GM18861 (cell line): Measurements from ENCODE around the gene UCP3.
"Not testable (repeated sequence)": the region's sequence is repeated elsewhere in the genome, so short reads cannot be mapped to it uniquely, and the experiment has no call there.

Experiments
- ATAC-seq: cut with Tn5 transposase; IDR thresholded peaks from one replicate; pipeline ENCODE4 v1.9.1; 2021; ENCODE audit not compliant: unreplicated experiment

The UCP3 gene

GRCh38 chr11:74001822-74002286 is 7.0 kb downstream of the UCP3 start:
- no peak for ATAC-seq

GRCh38 chr11:74000307-74001133 is 8.4 kb downstream of the UCP3 start:
- no peak for ATAC-seq

GRCh38 chr11:73999581-74000306 is 9.1 kb downstream of the UCP3 start:
- no peak for ATAC-seq

DNA sequence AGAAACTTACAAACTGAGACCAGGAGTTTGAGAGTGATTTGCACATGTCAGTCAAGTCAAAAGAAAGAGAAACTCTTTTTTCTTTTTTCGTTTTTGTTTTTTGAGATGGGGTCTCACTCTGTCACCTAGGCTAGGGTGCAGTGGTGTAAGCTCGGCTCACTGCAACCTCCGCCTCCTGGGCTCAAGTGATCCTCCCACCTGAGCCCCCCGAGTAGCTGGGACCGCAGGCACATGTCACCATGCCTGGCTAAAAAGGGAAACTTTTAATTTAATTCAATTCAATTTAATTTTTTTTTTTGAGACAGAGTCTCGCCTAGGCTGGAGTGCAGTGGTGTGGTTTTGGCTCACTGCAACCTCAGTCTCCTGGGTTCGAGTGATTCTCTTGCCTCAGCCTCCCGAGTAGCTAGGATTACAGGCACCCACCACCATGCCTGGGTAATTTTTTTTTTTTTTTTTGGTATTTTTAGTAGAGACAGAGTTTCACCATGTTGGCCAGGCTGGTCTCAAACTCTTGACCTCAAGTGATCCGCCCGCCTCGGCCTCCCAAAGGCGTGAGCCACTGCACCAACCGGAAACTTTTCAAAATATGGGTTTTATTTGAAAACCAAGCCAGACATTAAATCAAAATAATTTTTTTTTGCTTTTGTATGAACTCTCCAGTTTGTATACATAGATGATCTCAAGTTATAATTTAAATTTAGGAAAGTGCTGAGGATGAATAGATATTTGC is 9.9 kb downstream of the UCP3 start:
- no peak for ATAC-seq

DNA sequence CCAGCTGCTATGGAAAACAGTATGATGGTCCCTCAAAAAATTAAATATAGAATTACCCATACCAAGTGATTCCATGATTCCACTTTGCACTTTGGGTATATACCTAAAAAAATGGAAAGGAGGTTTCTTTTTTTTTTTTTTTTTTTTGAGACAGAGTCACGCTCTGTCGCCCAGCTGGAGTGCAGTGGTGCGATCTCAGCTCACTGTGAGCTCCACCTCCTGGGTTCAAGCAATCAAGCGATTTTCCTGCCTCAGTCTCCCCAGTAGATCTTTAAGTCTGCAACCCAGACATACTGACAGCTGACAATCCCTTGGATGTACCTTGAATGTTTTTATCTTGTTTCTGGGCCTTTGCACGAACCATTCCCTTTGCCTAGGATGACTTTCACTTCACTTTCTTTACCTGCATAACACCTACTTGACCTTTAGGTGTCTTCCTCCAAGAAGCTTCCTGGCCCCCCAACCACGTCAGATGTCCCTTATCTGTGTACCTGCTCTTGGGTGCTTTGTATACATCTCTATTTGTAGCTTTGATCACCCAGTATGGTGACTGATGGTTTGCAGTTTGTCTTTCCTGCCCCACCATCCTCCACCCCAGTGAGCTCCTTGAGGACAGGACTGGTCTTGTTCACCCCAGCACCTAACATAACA is 11.6 kb downstream of the UCP3 start:
- no peak for ATAC-seq

GRCh38 chr11:73996161-73996747 is 12.6 kb downstream of the UCP3 start:
- ATAC-seq, result no peak

DNA sequence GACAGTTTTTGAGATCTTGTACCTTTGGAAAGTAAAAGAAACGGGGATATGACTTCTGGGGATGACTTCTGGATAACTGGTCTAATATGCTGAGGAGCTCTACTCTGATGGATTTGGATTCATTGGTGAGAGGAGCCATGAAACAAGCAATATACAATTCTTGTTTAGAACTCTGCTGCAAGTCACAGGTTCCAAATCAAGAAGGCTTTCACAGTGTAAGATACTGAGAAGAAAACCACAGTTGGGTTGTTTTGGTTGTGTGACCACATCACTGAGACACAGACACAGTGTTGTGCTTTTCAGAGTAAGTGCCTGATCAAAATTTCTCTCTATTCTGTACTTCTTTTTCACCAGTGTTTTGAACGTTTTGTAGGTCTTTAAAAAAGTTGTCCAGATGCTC is 13.2 kb downstream of the UCP3 start:
- ATAC-seq, result peak; percentile 45

DNA sequence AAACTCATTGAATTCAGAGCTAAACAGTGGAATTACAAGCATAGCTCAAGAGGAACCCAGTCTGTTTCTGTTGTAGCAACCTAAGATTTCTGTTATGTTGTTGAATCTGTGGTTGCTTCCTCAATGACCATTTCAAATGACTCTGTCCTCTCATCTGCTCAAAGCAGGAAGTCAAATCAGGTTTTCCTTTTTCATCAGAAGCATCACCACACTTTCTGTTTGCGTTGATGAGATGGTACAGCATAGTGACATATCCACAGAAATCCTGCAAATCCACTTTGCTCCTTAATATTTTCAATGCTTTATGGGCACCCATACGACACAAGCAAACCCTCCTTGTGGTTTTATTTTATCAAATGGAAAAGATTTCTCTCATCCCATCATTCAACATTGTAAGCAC is 13.6 kb downstream of the UCP3 start:
- peak; percentile 44 for ATAC-seq

- peak; percentile 31 for ATAC-seq
Measured at GRCh38 chr11:73991471-73992006, 17.3 kb downstream of the UCP3 start.

DNA sequence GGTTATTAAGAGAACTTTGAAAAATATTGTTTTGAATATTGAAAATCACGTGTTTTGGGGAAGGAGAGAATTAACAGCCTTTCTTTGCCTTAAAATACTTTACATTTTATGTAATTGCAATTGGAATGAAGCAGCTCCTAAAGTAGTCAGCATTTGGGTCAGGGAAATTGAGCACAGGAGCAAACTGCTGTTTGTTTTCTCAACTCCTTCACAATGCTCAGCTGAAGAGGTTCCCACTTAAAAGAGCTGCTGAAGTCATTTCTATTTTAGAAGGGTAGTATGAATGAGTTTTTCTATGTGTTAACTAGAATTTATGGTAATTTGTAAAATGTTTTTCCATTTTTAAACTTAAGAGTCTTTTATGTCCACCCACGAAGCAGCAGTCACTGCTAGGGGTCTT is 18.2 kb downstream of the UCP3 start:
- ATAC-seq, result no peak

- ATAC-seq, result no peak
Measured at GRCh38 chr11:73989156-73989555, 19.7 kb downstream of the UCP3 start.

DNA sequence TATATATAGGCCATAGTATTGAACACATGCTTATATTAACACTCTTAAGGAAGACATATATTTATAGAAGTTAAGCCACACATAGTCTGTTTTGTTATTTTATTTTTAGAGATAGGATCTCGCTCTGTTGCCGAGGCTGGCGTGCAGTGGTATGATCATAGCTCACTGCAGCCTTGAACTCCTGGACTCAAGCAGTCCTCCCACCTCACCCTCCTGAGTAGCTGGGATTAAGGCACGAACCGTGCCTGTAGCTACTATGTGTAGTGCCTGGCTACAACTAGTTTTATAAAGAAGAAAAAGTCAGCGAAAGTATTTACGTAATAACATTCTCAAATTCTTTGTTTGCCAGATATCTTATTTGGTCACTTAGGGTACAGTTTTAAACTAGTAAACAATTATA is 20.7 kb downstream of the UCP3 start:
- no peak for ATAC-seq

DNA sequence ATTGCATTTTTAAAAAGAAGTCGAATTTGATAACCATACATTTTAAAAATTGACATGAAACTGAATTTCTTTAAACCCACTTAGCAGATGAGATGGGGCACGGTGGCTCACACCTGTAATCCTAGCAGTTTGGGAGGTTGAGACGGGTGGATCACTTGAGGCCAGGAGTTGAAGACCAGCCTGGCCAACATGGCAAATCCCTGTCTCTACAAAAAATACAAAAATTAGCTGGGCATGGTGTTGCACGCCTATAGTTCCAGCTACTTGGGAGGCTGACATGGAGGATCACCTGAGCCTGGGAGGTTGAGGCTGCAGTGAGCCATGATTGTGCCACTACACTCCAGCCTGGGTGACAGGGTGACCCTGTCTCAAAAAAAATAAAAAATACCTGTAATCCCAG is 23.2 kb downstream of the UCP3 start:
- ATAC-seq, result not testable (repeated sequence)

DNA sequence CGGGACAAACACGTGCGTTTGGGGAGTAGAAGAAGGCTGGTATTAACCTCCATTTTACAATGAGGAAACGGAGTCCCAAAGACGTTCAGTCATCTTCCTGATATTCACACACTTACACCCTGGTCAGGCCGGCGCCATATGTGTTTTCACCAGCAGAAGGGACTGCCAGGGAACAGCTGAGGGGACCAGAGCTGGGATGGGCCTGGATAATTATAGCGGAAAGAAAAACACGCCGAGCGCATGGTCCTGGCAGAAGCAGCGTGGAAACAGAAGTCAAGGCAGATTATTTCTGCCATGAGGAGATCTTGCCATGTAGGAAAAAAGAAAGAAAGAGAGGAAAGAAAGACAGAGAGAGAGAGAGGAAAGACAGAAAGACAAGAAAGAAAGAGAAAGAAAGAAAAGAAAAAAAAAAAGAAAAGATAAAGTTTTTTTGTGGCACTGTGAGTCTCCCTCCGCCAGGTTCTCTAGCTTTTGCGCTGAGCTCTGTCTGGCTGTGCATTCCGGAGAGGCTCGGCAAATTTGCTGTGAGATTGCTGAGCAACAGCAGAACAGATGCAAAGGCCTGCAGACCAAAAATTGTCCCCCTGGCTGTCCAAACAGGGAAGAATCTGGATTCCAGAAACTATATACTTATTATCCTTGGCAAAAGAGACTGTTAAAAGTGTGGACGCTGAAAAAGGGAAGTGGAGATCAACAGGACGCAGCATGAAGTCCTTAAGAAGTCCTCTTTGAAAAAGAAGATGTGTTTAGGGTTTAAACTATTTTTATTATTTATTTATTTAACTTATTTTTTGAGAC is 24.9 kb downstream of the UCP3 start:
- ATAC-seq, result no peak

- peak; percentile 64 for ATAC-seq
Measured at GRCh38 chr11:73982990-73983740, 25.7 kb downstream of the UCP3 start.

GRCh38 chr11:73982595-73982989 is 26.3 kb downstream of the UCP3 start, which contains the start of gene UCP2:
Gene UCP2 (minus strand): TSS chr11:73982843. CDS start chr11:73978378, 4,465 bp downstream.
- ATAC-seq, result peak; percentile 31

- ATAC-seq, result no peak
Measured at GRCh38 chr11:73981051-73981805, 27.7 kb downstream of the UCP3 start.
